Esophagus squamous epithelium (tissue), 4 donors: Measurements from ENCODE around the gene DHX30.

Source experiments
- POLR2A ChIP-seq, 4 donors: fragments of 450-650 bp; IDR thresholded peaks; one replicate each; pipeline ENCODE4 v1.6.1; 2017; ENCODE audit warnings: antibody characterized with exemption in 4 of 4, mild to moderate bottlenecking in 4 of 4, moderate library complexity in 3 of 4
- TF ChIP-seq, protein P1 (sequence below), 6 experiments: fragments of 450-650 bp in 4 of 6; fragments of 200-600 bp in 2 of 6; sonication (generic) in 2 of 6; IDR thresholded peaks; one replicate each; pipeline ENCODE4 v1.5.1; 2016 to 2019; ENCODE audit warnings: antibody characterized with exemption in 6 of 6, mild to moderate bottlenecking in 4 of 6, moderate library complexity in 4 of 6

GRCh38 chr3:47850564-47851410, 47.8 kb downstream of the DHX30 start:
- TF ChIP-seq, protein P1, sequence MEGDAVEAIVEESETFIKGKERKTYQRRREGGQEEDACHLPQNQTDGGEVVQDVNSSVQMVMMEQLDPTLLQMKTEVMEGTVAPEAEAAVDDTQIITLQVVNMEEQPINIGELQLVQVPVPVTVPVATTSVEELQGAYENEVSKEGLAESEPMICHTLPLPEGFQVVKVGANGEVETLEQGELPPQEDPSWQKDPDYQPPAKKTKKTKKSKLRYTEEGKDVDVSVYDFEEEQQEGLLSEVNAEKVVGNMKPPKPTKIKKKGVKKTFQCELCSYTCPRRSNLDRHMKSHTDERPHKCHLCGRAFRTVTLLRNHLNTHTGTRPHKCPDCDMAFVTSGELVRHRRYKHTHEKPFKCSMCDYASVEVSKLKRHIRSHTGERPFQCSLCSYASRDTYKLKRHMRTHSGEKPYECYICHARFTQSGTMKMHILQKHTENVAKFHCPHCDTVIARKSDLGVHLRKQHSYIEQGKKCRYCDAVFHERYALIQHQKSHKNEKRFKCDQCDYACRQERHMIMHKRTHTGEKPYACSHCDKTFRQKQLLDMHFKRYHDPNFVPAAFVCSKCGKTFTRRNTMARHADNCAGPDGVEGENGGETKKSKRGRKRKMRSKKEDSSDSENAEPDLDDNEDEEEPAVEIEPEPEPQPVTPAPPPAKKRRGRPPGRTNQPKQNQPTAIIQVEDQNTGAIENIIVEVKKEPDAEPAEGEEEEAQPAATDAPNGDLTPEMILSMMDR (IDR thresholded peaks at IDR 0.05): no peak
- TF ChIP-seq POLR2A (IDR thresholded peaks at IDR 0.05): no peak
